K562 (cell line): ENCODE data around the gene EYA2. TPM values are rescaled to one million over a fixed set of nuclear protein-coding genes. Genes with fewer than 3 reads are reported as not detected.
A peak's percentile ranks its signal among the peaks of the same experiment; 100 is the strongest.

Experiments
- BRF1 ChIP-seq: IDR thresholded peaks from 3 replicates; pipeline ENCODE4 v1.6.1; 2011; ENCODE audit warnings: borderline replicate concordance, mild to moderate bottlenecking; ENCODE audit not compliant: insufficient read length; ENCODE audit errors: extremely low read depth
- CCAR2 ChIP-seq: fragments of 200-400 bp; formaldehyde crosslinking; IDR thresholded peaks from 2 replicates; pipeline ENCODE4 v1.6.1; 2017; ENCODE audit warnings: mild to moderate bottlenecking, low read depth, low read length
- HMG20B ChIP-seq: fragments of 250-450 bp; sonication (Bioruptor Pico); IDR thresholded peaks from 2 replicates; pipeline ENCODE4 v1.5.0; 2021; ENCODE audit warnings: mild to moderate bottlenecking
- KAT8 ChIP-seq: fragments of 450-650 bp; IDR thresholded peaks from 2 replicates; pipeline ENCODE4 v1.6.1; 2016; ENCODE audit warnings: low read depth, mild to moderate bottlenecking
- KDM2B ChIP-seq: fragments of 250-450 bp; sonication (Bioruptor Pico); IDR thresholded peaks from 2 replicates; pipeline ENCODE4 v1.8.0; 2021; ENCODE audit warnings: mild to moderate bottlenecking, moderate library complexity
- MTF1 ChIP-seq: fragments of 250-450 bp; sonication (Bioruptor Pico); IDR thresholded peaks from 2 replicates; pipeline ENCODE4 v1.9.0; 2021; ENCODE audit warnings: moderate library complexity, mild to moderate bottlenecking, inconsistent platforms, borderline replicate concordance
- NBN ChIP-seq: fragments of 450-650 bp; IDR thresholded peaks from 2 replicates; pipeline ENCODE4 v1.6.1; 2016; ENCODE audit warnings: low read depth, mild to moderate bottlenecking
- NR2F6 ChIP-seq: fragments of 450-650 bp; formaldehyde crosslinking; IDR thresholded peaks from 2 replicates; pipeline ENCODE4 v1.4.0; 2020; ENCODE audit warnings: mild to moderate bottlenecking
- NR4A1 ChIP-seq, 2 experiments: fragments of 250-450 bp in 1 of 2; fragments of 450-650 bp in 1 of 2; sonication (Bioruptor Pico) in 1 of 2; IDR thresholded peaks; 2 replicates each; pipeline versions ENCODE4 v1.4.0 to v1.6.1; 2016 to 2020; ENCODE audit warnings: mild to moderate bottlenecking in 2 of 2, missing compliant biosample characterization in 1 of 2, missing genetic modification characterization in 1 of 2, moderate library complexity in 1 of 2
- TCF7 ChIP-seq: sonication (generic); IDR thresholded peaks from 2 replicates; pipeline ENCODE4 v1.6.1; 2016; ENCODE audit warnings: antibody characterized with exemption, borderline replicate concordance
- ZKSCAN3 ChIP-seq: fragments of 250-450 bp; sonication (Bioruptor Pico); IDR thresholded peaks from 2 replicates; pipeline ENCODE4 v1.4.0; 2020
- ZNF696 ChIP-seq: fragments of 250-450 bp; sonication (Bioruptor Pico); conservative IDR thresholded peaks from 2 replicates; pipeline ENCODE4 v1.4.0; 2020; ENCODE audit warnings: mild to moderate bottlenecking, moderate library complexity
- ZNF766 ChIP-seq: fragments of 200-800 bp; sonication (Bioruptor generic); conservative IDR thresholded peaks from 2 replicates; pipeline ENCODE4 v1.6.1; 2016; ENCODE audit warnings: missing genetic modification characterization, missing compliant biosample characterization
- polyA plus RNA-seq, 8 experiments: library from polyadenylated mRNA; depleted of rRNA in 4 of 8; stranded (reverse) in 5 of 8; unstranded in 3 of 8; fragments of >200 nt; fragmentation: Nextera tagmentation in 2 of 8; fragmentation: Illumina TruSeq in 1 of 8; extraction: Ambion mirVana in 2 of 8; extraction: Trizol in 1 of 8; gene quantifications; 2 replicates each; pipeline versions ENCODE4 v1.2.1 to v1.2.3, GENCODE V29; 2011 to 2014; ENCODE audit warnings: inconsistent platforms in 1 of 8, missing spikeins in 1 of 8
- total RNA-seq, 7 experiments: library from RNA; depleted of rRNA in 6 of 7; stranded (reverse); fragments of >200 nt in 6 of 7; fragmentation: Illumina TruSeq in 2 of 7; extraction: Trizol in 2 of 7; gene quantifications; 2 replicates each; pipeline versions ENCODE4 v1.2.1 to v1.2.3, GENCODE V29; 2011 to 2021; ENCODE audit warnings: low replicate concordance in 1 of 7
- TF ChIP-seq, protein P1 (sequence below), 3 experiments: IDR thresholded peaks in 2 of 3; conservative IDR thresholded peaks in 1 of 3; 2 replicates each; pipeline ENCODE4 v1.5.1; 2011 to 2012; ENCODE audit warnings: low read length in 3 of 3, mild to moderate bottlenecking in 3 of 3, control low read depth in 2 of 3, improper control_type of control experiment in 1 of 3, inconsistent platforms in 1 of 3, low read depth in 1 of 3, mixed read lengths in 1 of 3, moderate library complexity in 1 of 3; ENCODE audit not compliant: insufficient read depth in 2 of 3
- TF ChIP-seq, protein P2 (sequence below): sonication (generic); formaldehyde crosslinking; IDR thresholded peaks from 2 replicates; pipeline ENCODE4 v1.5.0; 2020; ENCODE audit warnings: missing genetic modification reagents
- TF ChIP-seq, protein P3 (sequence below): fragments of 250-450 bp; sonication (Bioruptor Pico); IDR thresholded peaks from 2 replicates; pipeline ENCODE4 v1.6.1; 2021; ENCODE audit warnings: mild to moderate bottlenecking
- TF ChIP-seq, protein P4 (sequence below), 2 experiments: fragments of 450-650 bp; conservative IDR thresholded peaks; 2 replicates each; pipeline ENCODE4 v1.6.1; 2017; ENCODE audit warnings: mild to moderate bottlenecking in 2 of 2, moderate library complexity in 2 of 2

The EYA2 gene
- total and polyA plus RNA-seq, 9 of the 15 experiments (the other 6 are each of a cell fraction or from before 2014, with no cell fraction given) = 0.03 TPM; not detected in 8

DNA sequence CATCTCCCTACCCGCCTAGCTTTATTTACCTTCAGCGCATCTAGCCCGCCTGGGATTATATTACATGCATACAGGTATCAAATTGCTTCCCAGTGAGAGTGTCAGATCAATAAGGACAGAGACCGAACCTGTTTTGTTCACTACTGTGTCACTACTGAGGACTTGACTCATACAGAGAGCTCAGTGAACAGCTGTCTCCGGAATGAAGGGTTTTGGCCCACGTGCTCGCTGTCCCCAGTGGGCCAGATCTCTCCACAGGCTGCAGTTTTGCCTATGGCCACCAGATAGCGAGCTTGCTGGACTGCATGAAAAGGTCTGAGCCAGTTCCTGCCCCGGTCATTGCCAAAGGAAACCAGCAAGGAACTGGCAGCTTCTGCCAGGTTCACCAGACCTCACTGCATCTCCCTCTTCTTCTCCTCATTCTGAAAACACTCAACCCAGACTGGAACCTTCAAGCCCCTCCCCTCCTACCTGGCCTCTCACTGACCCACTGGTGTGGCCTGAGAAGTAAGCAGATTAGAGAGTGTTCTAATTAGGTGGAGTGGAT, 311.0 kb downstream of the EYA2 start (continued):
- no peak for TF ChIP-seq ZNF766 (CRISPR knock-in tag)
- no peak for TF ChIP-seq ZKSCAN3 (CRISPR knock-in tag)
- no peak for TF ChIP-seq NBN
- no peak for TF ChIP-seq MTF1 (CRISPR knock-in tag)
- TF ChIP-seq, protein P1, sequence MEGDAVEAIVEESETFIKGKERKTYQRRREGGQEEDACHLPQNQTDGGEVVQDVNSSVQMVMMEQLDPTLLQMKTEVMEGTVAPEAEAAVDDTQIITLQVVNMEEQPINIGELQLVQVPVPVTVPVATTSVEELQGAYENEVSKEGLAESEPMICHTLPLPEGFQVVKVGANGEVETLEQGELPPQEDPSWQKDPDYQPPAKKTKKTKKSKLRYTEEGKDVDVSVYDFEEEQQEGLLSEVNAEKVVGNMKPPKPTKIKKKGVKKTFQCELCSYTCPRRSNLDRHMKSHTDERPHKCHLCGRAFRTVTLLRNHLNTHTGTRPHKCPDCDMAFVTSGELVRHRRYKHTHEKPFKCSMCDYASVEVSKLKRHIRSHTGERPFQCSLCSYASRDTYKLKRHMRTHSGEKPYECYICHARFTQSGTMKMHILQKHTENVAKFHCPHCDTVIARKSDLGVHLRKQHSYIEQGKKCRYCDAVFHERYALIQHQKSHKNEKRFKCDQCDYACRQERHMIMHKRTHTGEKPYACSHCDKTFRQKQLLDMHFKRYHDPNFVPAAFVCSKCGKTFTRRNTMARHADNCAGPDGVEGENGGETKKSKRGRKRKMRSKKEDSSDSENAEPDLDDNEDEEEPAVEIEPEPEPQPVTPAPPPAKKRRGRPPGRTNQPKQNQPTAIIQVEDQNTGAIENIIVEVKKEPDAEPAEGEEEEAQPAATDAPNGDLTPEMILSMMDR (IDR thresholded peaks at IDR 0.05 in 2 of 3, conservative IDR thresholded peaks at IDR 0.05 in 1 of 3; ENCODE audit: insufficient read depth in 2 of 3, low read depth in 1 of 3, low read length in 3 of 3) = peak; percentile 68 to 90 (median 78)
- no peak for TF ChIP-seq NR2F6 (CRISPR knock-in tag)
- TF ChIP-seq, protein P2, sequence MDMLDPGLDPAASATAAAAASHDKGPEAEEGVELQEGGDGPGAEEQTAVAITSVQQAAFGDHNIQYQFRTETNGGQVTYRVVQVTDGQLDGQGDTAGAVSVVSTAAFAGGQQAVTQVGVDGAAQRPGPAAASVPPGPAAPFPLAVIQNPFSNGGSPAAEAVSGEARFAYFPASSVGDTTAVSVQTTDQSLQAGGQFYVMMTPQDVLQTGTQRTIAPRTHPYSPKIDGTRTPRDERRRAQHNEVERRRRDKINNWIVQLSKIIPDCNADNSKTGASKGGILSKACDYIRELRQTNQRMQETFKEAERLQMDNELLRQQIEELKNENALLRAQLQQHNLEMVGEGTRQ (CRISPR knock-in tag) = peak; percentile 49
- TF ChIP-seq, protein P3, sequence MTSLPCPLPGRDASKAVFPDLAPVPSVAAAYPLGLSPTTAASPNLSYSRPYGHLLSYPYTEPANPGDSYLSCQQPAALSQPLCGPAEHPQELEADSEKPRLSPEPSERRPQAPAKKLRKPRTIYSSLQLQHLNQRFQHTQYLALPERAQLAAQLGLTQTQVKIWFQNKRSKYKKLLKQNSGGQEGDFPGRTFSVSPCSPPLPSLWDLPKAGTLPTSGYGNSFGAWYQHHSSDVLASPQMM (CRISPR knock-in tag) = no peak
- no peak for TF ChIP-seq BRF1
- TF ChIP-seq CCAR2 = no peak
- no peak for TF ChIP-seq TCF7
- TF ChIP-seq KAT8 = no peak
- no peak for TF ChIP-seq HMG20B
- TF ChIP-seq, protein P4, sequence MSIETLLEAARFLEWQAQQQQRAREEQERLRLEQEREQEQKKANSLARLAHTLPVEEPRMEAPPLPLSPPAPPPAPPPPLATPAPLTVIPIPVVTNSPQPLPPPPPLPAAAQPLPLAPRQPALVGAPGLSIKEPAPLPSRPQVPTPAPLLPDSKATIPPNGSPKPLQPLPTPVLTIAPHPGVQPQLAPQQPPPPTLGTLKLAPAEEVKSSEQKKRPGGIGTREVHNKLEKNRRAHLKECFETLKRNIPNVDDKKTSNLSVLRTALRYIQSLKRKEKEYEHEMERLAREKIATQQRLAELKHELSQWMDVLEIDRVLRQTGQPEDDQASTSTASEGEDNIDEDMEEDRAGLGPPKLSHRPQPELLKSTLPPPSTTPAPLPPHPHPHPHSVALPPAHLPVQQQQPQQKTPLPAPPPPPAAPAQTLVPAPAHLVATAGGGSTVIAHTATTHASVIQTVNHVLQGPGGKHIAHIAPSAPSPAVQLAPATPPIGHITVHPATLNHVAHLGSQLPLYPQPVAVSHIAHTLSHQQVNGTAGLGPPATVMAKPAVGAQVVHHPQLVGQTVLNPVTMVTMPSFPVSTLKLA (conservative IDR thresholded peaks at IDR 0.05) = peak; percentile 62 to 80
- no peak for TF ChIP-seq ZNF696 (CRISPR knock-in tag)
- TF ChIP-seq NR4A1 (CRISPR knock-in tag; IDR thresholded peaks at IDR 0.05) = no peak
- no peak for TF ChIP-seq NR4A1 (tag; IDR thresholded peaks at IDR 0.05)
- no peak for TF ChIP-seq KDM2B
